K562 (cell line): ENCODE results near the gene EVC.

ENCODE experiments used
- HMGN3 ChIP-seq: IDR thresholded peaks from 2 replicates; pipeline ENCODE4 v1.6.1; 2011; ENCODE audit warnings: borderline replicate concordance, low read depth, mild to moderate bottlenecking, mixed read lengths, low read length; ENCODE audit not compliant: insufficient read length; ENCODE audit errors: extremely low read depth
- USF2 ChIP-seq: sonication (generic); formaldehyde crosslinking; IDR thresholded peaks from 2 replicates; pipeline ENCODE4 v1.5.0; 2020; ENCODE audit warnings: missing genetic modification reagents

- TF ChIP-seq HMGN3, result no peak
- no peak for TF ChIP-seq USF2
Observed at GRCh38 chr4:5813882-5814255, 102.9 kb downstream of the EVC start.
